HL-60 (cell line): ENCODE data around the gene ATRNL1.

Source experiments
- DNase-seq, 2 experiments: peaks; one replicate each; pipeline ENCODE4 v3.0.0-alpha.2; 2010 to 2020; ENCODE audit warnings: low read depth in 1 of 2, low spot score in 1 of 2
- H3K27ac ChIP-seq: fragments of 250-450 bp; sonication (Bioruptor Pico); replicated peaks from 2 replicates; pipeline ENCODE4 v1.5.1; 2020; ENCODE audit warnings: mild to moderate bottlenecking, moderate library complexity
- H3K27me3 ChIP-seq: fragments of 250-450 bp; sonication (Bioruptor Pico); 2 replicates; pipeline ENCODE4 v1.5.1; 2021; ENCODE audit warnings: mild to moderate bottlenecking, moderate library complexity; ENCODE audit not compliant: insufficient read depth, poor library complexity, severe bottlenecking
- H3K4me3 ChIP-seq: replicated peaks from 2 replicates; pipeline ENCODE4 v1.5.1; 2011; ENCODE audit warnings: mild to moderate bottlenecking, control low read depth, low read length; ENCODE audit not compliant: insufficient read depth
- GABPA ChIP-seq: IDR thresholded peaks from 2 replicates; pipeline ENCODE4 v1.6.1; 2012; ENCODE audit warnings: low read depth
- POLR2AphosphoS5 ChIP-seq: IDR thresholded peaks from 2 replicates; pipeline ENCODE4 v1.6.1; 2012; ENCODE audit warnings: low read depth
- SPI1 ChIP-seq: IDR thresholded peaks from 2 replicates; pipeline ENCODE4 v1.6.1; 2012; ENCODE audit warnings: low read depth, mild to moderate bottlenecking, borderline replicate concordance
- TF ChIP-seq, protein P1 (sequence below): IDR thresholded peaks from 2 replicates; pipeline ENCODE4 v1.6.1; 2012; ENCODE audit warnings: low read depth; ENCODE audit not compliant: insufficient replicate concordance
- TF ChIP-seq, protein P2 (sequence below): IDR thresholded peaks from one replicate; pipeline ENCODE4 v1.5.1; 2011; ENCODE audit warnings: low read length, control low read depth, inconsistent platforms; ENCODE audit not compliant: insufficient read depth

ATRNL1 gene

DNA sequence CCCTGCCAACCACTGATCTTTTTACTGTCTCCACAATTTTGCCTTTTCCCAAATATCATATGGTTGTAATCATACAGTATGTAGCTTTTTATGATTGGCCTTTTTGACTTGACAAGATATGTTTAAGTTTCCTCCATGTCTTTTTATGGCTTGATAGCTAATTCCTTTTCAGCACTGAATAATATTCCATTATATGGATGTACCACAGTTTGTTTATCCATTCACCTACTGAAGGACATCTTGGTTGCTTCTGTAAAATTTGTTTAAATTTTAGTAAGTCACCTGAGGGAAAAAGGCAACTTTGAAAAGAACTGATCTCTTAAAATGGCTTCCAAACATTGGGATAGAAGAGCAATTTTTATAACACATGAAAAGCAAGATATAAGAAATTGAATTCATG is 43.5 kb downstream of the ATRNL1 start:
- H3K27ac ChIP-seq, result no peak overlapping the region
- no peaks in the 10 kb centered on the region for H3K27me3 ChIP-seq
- TF ChIP-seq, protein P1, sequence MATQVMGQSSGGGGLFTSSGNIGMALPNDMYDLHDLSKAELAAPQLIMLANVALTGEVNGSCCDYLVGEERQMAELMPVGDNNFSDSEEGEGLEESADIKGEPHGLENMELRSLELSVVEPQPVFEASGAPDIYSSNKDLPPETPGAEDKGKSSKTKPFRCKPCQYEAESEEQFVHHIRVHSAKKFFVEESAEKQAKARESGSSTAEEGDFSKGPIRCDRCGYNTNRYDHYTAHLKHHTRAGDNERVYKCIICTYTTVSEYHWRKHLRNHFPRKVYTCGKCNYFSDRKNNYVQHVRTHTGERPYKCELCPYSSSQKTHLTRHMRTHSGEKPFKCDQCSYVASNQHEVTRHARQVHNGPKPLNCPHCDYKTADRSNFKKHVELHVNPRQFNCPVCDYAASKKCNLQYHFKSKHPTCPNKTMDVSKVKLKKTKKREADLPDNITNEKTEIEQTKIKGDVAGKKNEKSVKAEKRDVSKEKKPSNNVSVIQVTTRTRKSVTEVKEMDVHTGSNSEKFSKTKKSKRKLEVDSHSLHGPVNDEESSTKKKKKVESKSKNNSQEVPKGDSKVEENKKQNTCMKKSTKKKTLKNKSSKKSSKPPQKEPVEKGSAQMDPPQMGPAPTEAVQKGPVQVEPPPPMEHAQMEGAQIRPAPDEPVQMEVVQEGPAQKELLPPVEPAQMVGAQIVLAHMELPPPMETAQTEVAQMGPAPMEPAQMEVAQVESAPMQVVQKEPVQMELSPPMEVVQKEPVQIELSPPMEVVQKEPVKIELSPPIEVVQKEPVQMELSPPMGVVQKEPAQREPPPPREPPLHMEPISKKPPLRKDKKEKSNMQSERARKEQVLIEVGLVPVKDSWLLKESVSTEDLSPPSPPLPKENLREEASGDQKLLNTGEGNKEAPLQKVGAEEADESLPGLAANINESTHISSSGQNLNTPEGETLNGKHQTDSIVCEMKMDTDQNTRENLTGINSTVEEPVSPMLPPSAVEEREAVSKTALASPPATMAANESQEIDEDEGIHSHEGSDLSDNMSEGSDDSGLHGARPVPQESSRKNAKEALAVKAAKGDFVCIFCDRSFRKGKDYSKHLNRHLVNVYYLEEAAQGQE, result no peak
- TF ChIP-seq POLR2AphosphoS5, result no peak
- TF ChIP-seq SPI1, result no peak
- no peak for TF ChIP-seq GABPA
- TF ChIP-seq, protein P2, sequence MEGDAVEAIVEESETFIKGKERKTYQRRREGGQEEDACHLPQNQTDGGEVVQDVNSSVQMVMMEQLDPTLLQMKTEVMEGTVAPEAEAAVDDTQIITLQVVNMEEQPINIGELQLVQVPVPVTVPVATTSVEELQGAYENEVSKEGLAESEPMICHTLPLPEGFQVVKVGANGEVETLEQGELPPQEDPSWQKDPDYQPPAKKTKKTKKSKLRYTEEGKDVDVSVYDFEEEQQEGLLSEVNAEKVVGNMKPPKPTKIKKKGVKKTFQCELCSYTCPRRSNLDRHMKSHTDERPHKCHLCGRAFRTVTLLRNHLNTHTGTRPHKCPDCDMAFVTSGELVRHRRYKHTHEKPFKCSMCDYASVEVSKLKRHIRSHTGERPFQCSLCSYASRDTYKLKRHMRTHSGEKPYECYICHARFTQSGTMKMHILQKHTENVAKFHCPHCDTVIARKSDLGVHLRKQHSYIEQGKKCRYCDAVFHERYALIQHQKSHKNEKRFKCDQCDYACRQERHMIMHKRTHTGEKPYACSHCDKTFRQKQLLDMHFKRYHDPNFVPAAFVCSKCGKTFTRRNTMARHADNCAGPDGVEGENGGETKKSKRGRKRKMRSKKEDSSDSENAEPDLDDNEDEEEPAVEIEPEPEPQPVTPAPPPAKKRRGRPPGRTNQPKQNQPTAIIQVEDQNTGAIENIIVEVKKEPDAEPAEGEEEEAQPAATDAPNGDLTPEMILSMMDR, result no peak
- DNase-seq, result no peak
- H3K4me3 ChIP-seq, result no peak overlapping the region

DNA sequence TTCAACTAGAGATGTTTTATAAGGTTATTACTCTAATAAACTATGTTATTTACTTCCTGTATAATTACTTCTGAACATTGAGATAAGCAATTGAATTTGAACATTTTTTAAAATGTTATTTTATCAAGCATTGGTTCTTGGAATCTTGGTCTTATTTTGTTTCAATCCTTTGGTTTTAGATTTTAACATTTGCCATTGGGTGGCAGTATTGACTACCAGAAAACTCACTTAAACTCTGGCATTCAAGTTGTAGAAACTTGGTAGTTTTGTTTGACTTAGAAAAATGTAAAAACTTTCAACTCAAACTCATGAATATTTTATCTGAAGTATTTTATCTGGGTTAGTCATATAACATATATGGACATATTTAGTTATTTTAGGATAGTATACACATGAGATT is 48.1 kb downstream of the ATRNL1 start:
- TF ChIP-seq, protein P1, result no peak
- no peak for TF ChIP-seq POLR2AphosphoS5
- TF ChIP-seq, protein P2, result no peak
- no peak for TF ChIP-seq SPI1
- TF ChIP-seq GABPA, result no peak
- Histone ChIP-seq H3K27me3 (peaks cover 2% of the 10 kb centered on the region), H3K27ac (no peak overlapping the region), H3K4me3 (no peak overlapping the region)
- no peak for DNase-seq

GRCh38 chr10:115157357-115157756 is 64.2 kb downstream of the ATRNL1 start:
- peaks cover 2% of the 10 kb centered on the region for H3K27me3 ChIP-seq
- no peak overlapping the region for H3K4me3 ChIP-seq
- no peak for DNase-seq
- no peak overlapping the region for H3K27ac ChIP-seq
- TF ChIP-seq SPI1, result no peak
- no peak for TF ChIP-seq POLR2AphosphoS5
- TF ChIP-seq, protein P2, result no peak
- TF ChIP-seq GABPA, result no peak
- TF ChIP-seq, protein P1, result no peak
